CD4-positive, alpha-beta memory T cell (primary cell): ENCODE results near the gene USF2. TPM values are rescaled to one million over a fixed set of nuclear protein-coding genes. Genes with fewer than 3 reads are reported as not detected.

Experiments used
- CTCF ChIA-PET: fragments of 350-600 bp; sonication (Branson Sonifier 250); formaldehyde crosslinking; loops from one replicate; lab custom pipeline; 2021; ENCODE audit warnings: inconsistent platforms; ENCODE audit not compliant: partially characterized antibody; lab: Charles Lee
- POLR2A ChIA-PET: fragments of 350-600 bp; sonication (Branson Sonifier 250); formaldehyde crosslinking; loops from one replicate; lab custom pipeline; 2021; ENCODE audit not compliant: partially characterized antibody; lab: Charles Lee
- DNase-seq, 5 donors: peaks; one replicate each; pipeline versions ENCODE4 v3.0.0 to v3.0.0-alpha.2; 2020 to 2022; ENCODE audit warnings: mixed read lengths in 1 of 5
- H3K27ac ChIP-seq: one replicate; pipeline ENCODE4 v1.7.0; 2013; ENCODE audit warnings: low read depth, low read length
- H3K27me3 ChIP-seq: 2 replicates; pipeline ENCODE4 v1.7.0; 2013; ENCODE audit warnings: mild to moderate bottlenecking, low read length, moderate library complexity; ENCODE audit not compliant: insufficient read depth
- H3K36me3 ChIP-seq: 2 replicates; pipeline ENCODE4 v1.7.0; 2013; ENCODE audit warnings: mild to moderate bottlenecking, low read length, moderate library complexity; ENCODE audit not compliant: insufficient read depth
- H3K4me1 ChIP-seq: 2 replicates; pipeline ENCODE4 v1.7.0; 2013; ENCODE audit warnings: mild to moderate bottlenecking, low read length, moderate library complexity; ENCODE audit not compliant: insufficient read depth
- H3K4me3 ChIP-seq, 2 donors: one replicate each; pipeline ENCODE4 v1.7.0; 2013; ENCODE audit warnings: low read length in 2 of 2, mild to moderate bottlenecking in 1 of 2
- H3K9me3 ChIP-seq, 2 donors: one replicate each; pipeline ENCODE4 v1.7.0; 2013; ENCODE audit warnings: low read length in 2 of 2, control low read depth in 1 of 2; ENCODE audit not compliant: control insufficient read depth in 1 of 2
- H3K27ac Mint-ChIP-seq, 7 donors: one replicate each; pipeline ENCODE4 v1.8.0; 2020 to 2021; ENCODE audit warnings: mixed read lengths in 7 of 7, mild to moderate bottlenecking in 6 of 7, inconsistent platforms in 3 of 7, moderate library complexity in 3 of 7
- H3K27me3 Mint-ChIP-seq, 2 donors: one replicate each; pipeline ENCODE4 v1.8.0; 2020 to 2021; ENCODE audit warnings: mixed read lengths in 2 of 2
- H3K36me3 Mint-ChIP-seq, 2 donors: one replicate each; pipeline ENCODE4 v1.8.0; 2020 to 2021; ENCODE audit warnings: mixed read lengths in 2 of 2, inconsistent platforms in 1 of 2, mild to moderate bottlenecking in 1 of 2
- H3K4me1 Mint-ChIP-seq, 4 donors: one replicate each; pipeline ENCODE4 v1.8.0; 2020 to 2021; ENCODE audit warnings: mixed read lengths in 4 of 4, mild to moderate bottlenecking in 1 of 4
- H3K4me3 Mint-ChIP-seq, 8 donors: one replicate each; pipeline ENCODE4 v1.8.0; 2020 to 2021; ENCODE audit warnings: mixed read lengths in 8 of 8, mild to moderate bottlenecking in 7 of 8, moderate library complexity in 6 of 8, inconsistent platforms in 3 of 8
- H3K9me3 Mint-ChIP-seq, 8 donors: one replicate each; pipeline ENCODE4 v1.8.0; 2020 to 2021; ENCODE audit warnings: mixed read lengths in 8 of 8, mild to moderate bottlenecking in 5 of 8, inconsistent platforms in 3 of 8, moderate library complexity in 1 of 8
- intact Hi-C: fragments of 100-400 bp; cut with micrococcal nuclease; formaldehyde crosslinking; loops from one replicate; pipeline ENCODE4 v1.15.1; 2023
- polyA plus RNA-seq, 2 donors: library from polyadenylated mRNA; unstranded; fragments of 300-500 nt; fragmentation: Illumina TruSeq; gene quantifications; one replicate each; pipeline ENCODE4 v1.2.3, GENCODE V29; 2021
- total RNA-seq, 2 experiments: library from RNA; stranded (reverse); gene quantifications; one replicate each; pipeline ENCODE4 v1.2.3, GENCODE V29; 2021

Gene USF2
- total and polyA plus RNA-seq, 4 experiments from 2014 or later: 2.2 to 216 (median 107) TPM

DNA sequence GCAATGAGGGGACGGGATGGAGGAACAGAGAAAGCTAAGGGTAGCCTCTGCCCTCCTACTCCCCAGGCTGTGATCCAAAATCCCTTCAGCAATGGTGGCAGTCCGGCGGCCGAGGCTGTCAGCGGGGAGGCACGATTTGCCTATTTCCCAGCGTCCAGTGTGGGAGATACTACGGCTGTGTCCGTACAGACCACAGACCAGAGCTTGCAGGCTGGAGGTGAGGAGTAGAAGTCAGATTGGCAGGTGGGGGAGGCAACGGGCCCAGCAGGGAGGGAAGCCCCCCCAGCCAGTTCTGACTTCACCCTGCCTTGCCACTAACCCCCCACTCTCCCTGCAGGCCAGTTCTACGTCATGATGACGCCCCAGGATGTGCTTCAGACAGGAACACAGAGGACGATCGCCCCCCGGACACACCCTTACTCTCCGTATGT, 1.6 kb downstream of the USF2 start:
- H3K4me3 Mint-ChIP-seq: peak overlapping the region; percentile 57 to 83 (median 76)
- H3K9me3 Mint-ChIP-seq: peaks cover 0 to under 1% (median 0%) of the 10 kb centered on the region in 8 donors
- no peaks in the 10 kb centered on the region for H3K9me3 ChIP-seq
- peak overlapping the region in 1 of 2 donors; percentile 17 for H3K4me3 ChIP-seq
- ChIA-PET CTCF (interaction anchor here (1.2 to 1.6 kb wide), 4 partner anchors 14 to 198 kb away, joined by 3 to 5 read pairs (median 4); no protein-coding TSS in a partner anchor), POLR2A (interaction anchor here (1.3 to 7.5 kb wide), 4 partner anchors 14 to 64 kb away, joined by 3 to 95 read pairs (median 13); no protein-coding TSS in a partner anchor)
- intact Hi-C loops: no loop called here
- no peaks in the 10 kb centered on the region for H3K27me3 Mint-ChIP-seq
- no peaks in the 10 kb centered on the region for H3K27me3 ChIP-seq
- peaks cover 37% of the 10 kb centered on the region for H3K4me1 ChIP-seq
- DNase-seq: peak in 1 of 5 donors; percentile 50
- H3K4me1 Mint-ChIP-seq: peaks cover 22 to 47% (median 34%) of the 10 kb centered on the region in 4 donors
- peaks cover 41% of the 10 kb centered on the region for H3K36me3 ChIP-seq
- H3K36me3 Mint-ChIP-seq: peaks cover 35 to 57% of the 10 kb centered on the region in 2 donors
- peak overlapping the region in 3 of 7 donors; percentile 66 to 86 (median 83) for H3K27ac Mint-ChIP-seq
- no peak overlapping the region for H3K27ac ChIP-seq

DNA sequence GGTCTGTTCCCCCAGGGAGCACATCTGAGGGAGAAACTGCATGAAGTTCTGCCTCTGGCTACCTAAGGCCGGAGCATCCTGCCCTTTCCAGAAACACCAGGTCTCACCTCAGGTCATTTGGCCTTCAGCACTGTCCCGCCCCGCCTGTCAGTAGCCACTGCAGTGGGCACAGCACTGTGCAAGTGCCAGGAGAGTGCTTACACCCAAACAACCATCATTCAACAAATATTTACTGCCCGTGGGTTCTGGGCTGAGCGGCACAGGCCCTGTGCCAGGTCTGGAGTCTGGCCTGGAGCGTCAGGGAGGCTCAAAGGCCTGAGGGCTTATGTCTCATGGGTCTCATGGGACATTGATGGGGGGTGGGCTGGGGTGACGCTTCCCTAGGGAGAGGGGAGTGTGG, 2.8 kb downstream of the USF2 start:
- H3K36me3 ChIP-seq: peaks cover 45% of the 10 kb centered on the region
- peak overlapping the region in 5 of 8 donors; percentile 17 to 50 (median 36) for H3K4me3 Mint-ChIP-seq
- H3K4me1 ChIP-seq: peaks cover 27% of the 10 kb centered on the region
- H3K9me3 Mint-ChIP-seq: peaks cover 0 to 2% (median 0%) of the 10 kb centered on the region in 8 donors
- peaks cover 36 to 57% of the 10 kb centered on the region in 2 donors for H3K36me3 Mint-ChIP-seq
- peak overlapping the region in 6 of 7 donors; percentile 25 to 86 (median 72) for H3K27ac Mint-ChIP-seq
- DNase-seq: no peak
- ChIA-PET CTCF (interaction anchor here (1.4 kb wide), 1 partner anchor 223 kb away, joined by 5 read pairs; no protein-coding TSS in a partner anchor), POLR2A (interaction anchor here (0.7 to 1.2 kb wide), 2 partner anchors 13 to 34 kb away, joined by 3 to 4 read pairs; no protein-coding TSS in a partner anchor)
- H3K27me3 Mint-ChIP-seq: no peaks in the 10 kb centered on the region
- intact Hi-C loops: no loop called here
- peaks cover 15 to 40% (median 27%) of the 10 kb centered on the region in 4 donors for H3K4me1 Mint-ChIP-seq
- H3K9me3 ChIP-seq: no peaks in the 10 kb centered on the region
- H3K4me3 ChIP-seq: no peak overlapping the region
- H3K27ac ChIP-seq: no peak overlapping the region
- H3K27me3 ChIP-seq: no peaks in the 10 kb centered on the region

GRCh38 chr19:35272122-35272719, 3.5 kb downstream of the USF2 start:
- Histone ChIP-seq H3K4me3 (no peak overlapping the region), H3K9me3 (no peaks in the 10 kb centered on the region), H3K36me3 (peaks cover 45% of the 10 kb centered on the region), H3K4me1 (peaks cover 20% of the 10 kb centered on the region), H3K27me3 (no peaks in the 10 kb centered on the region), H3K27ac (no peak overlapping the region)
- Mint-ChIP-seq H3K4me1 (peaks cover 17 to 37% (median 27%) of the 10 kb centered on the region in 4 donors), H3K36me3 (peaks cover 36 to 62% of the 10 kb centered on the region in 2 donors), H3K9me3 (peaks cover 0 to 2% (median 0%) of the 10 kb centered on the region in 8 donors), H3K27ac (peak overlapping the region in 6 of 7 donors; percentile 42 to 86 (median 74)), H3K4me3 (peak overlapping the region in 3 of 8 donors; percentile 30 to 67 (median 50)), H3K27me3 (no peaks in the 10 kb centered on the region)
- intact Hi-C loops: no loop called here
- no peak for DNase-seq
- ChIA-PET POLR2A (interaction anchor here (0.7 kb wide), 1 partner anchor 14 kb away, joined by 4 read pairs; no protein-coding TSS in a partner anchor), CTCF (interaction anchor here (1.4 kb wide), 1 partner anchor 223 kb away, joined by 5 read pairs; no protein-coding TSS in a partner anchor)

DNA sequence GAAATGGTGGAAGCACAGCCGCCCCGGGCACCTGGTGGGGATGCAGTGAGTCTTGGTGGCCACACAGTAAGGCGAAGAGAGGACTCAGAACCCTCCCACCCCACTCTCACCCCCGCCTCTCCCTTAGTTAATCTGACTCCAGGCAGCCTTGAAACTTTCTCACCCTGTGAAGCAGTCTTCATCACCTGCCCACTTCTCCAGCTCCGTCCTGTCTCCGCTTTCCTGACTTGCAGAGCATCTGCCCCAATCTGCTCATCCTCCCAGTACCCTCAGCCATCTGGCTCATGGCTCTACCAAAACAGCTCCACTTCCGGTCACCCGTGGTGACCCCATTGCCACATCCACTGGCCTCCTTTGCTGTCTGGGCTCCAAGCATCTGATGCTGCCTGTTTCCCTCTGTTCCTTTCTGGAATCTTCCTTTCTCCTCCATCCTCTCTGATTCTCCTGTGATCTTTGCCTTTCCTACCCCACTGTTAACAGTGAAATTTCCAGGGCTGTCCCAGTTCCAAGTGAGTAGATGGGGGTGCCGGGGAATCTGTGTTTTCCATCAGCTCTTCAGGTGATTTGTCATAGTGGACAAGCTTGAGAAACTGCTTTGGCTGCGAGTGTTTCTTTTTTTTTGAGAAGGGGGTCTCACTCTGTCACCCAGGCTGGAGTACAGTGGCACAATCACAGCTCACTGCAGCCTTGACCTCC, 4.3 kb downstream of the USF2 start:
- no peak for DNase-seq
- Histone ChIP-seq H3K27ac (no peak overlapping the region), H3K4me3 (no peak overlapping the region), H3K4me1 (peaks cover 19% of the 10 kb centered on the region), H3K9me3 (no peaks in the 10 kb centered on the region), H3K36me3 (peaks cover 45% of the 10 kb centered on the region), H3K27me3 (no peaks in the 10 kb centered on the region)
- Mint-ChIP-seq H3K9me3 (peaks cover 0 to 2% (median 0%) of the 10 kb centered on the region in 8 donors), H3K36me3 (peaks cover 36 to 64% of the 10 kb centered on the region in 2 donors), H3K27me3 (no peaks in the 10 kb centered on the region), H3K4me1 (peaks cover 16 to 37% (median 24%) of the 10 kb centered on the region in 4 donors), H3K27ac (peak overlapping the region in 6 of 7 donors; percentile 19 to 91 (median 54)), H3K4me3 (peak overlapping the region in 5 of 8 donors; percentile 3 to 72 (median 57))
- CTCF ChIA-PET: interaction anchor here (1.4 kb wide), 1 partner anchor 222 kb away, joined by 5 read pairs; no protein-coding TSS in a partner anchor
- intact Hi-C loops: no loop called here
- POLR2A ChIA-PET: no interaction called here

DNA sequence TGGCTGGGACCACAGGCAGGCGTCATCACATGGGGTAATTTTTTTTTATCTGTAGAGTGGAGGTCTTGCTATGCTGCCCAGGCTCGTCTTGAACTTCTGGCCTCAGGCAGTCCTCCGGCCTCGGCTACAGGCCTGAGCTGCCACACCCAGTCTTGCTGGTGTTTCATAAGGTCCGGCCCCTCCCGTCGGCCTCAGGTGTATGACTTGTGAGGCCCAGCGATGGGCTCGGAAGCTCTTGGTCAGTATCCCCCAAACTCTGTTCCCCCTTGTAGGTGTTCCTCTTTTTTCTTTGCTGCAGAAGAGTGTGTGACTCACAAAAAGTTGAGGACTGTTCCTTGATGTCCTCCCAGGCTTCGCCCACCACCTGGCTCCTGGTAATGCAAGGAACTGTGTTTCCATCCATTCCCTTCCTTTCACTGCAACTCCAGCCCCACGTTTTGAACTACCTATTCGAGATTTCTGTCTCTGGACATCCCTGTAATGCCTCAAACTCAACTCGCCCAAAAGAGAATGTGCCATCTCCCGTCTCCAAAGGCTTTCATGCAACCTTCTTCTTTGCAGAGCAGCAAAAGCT, 5.0 kb downstream of the USF2 start:
- Histone ChIP-seq H3K9me3 (no peaks in the 10 kb centered on the region), H3K27me3 (no peaks in the 10 kb centered on the region), H3K4me1 (peaks cover 19% of the 10 kb centered on the region), H3K4me3 (no peak overlapping the region), H3K36me3 (peaks cover 45% of the 10 kb centered on the region), H3K27ac (no peak overlapping the region)
- ChIA-PET CTCF (no interaction called here), POLR2A (interaction anchor here (1.6 kb wide), 1 partner anchor 11 kb away, joined by 3 read pairs; no protein-coding TSS in a partner anchor)
- H3K36me3 Mint-ChIP-seq: peaks cover 36 to 68% of the 10 kb centered on the region in 2 donors
- DNase-seq: no peak
- H3K27ac Mint-ChIP-seq: peak overlapping the region in 3 of 7 donors; percentile 7 to 86 (median 64)
- H3K4me3 Mint-ChIP-seq: no peak overlapping the region
- peaks cover 0 to 2% (median 0%) of the 10 kb centered on the region in 8 donors for H3K9me3 Mint-ChIP-seq
- H3K27me3 Mint-ChIP-seq: no peaks in the 10 kb centered on the region
- peaks cover 16 to 37% (median 24%) of the 10 kb centered on the region in 4 donors for H3K4me1 Mint-ChIP-seq
- intact Hi-C loops: no loop called here

- Histone ChIP-seq H3K4me1 (peaks cover 19% of the 10 kb centered on the region), H3K27ac (no peak overlapping the region), H3K4me3 (no peak overlapping the region), H3K9me3 (no peaks in the 10 kb centered on the region), H3K36me3 (peaks cover 45% of the 10 kb centered on the region), H3K27me3 (no peaks in the 10 kb centered on the region)
- Mint-ChIP-seq H3K27me3 (no peaks in the 10 kb centered on the region), H3K36me3 (peaks cover 36 to 68% of the 10 kb centered on the region in 2 donors), H3K4me3 (no peak overlapping the region), H3K9me3 (peaks cover 0 to 2% (median 0%) of the 10 kb centered on the region in 8 donors), H3K27ac (peak overlapping the region in 2 of 7 donors; percentile 63 to 64), H3K4me1 (peaks cover 16 to 37% (median 24%) of the 10 kb centered on the region in 4 donors)
- intact Hi-C loops: no loop called here
- CTCF ChIA-PET: no interaction called here
- no peak for DNase-seq
- POLR2A ChIA-PET: interaction anchor here (1.6 kb wide), 1 partner anchor 11 kb away, joined by 3 read pairs; no protein-coding TSS in a partner anchor
These were observed 5.6 kb downstream of the USF2 start for GRCh38 chr19:35274323-35274722.
